Caco-2 (cell line): Measurements from ENCODE around the gene SLC5A3. TPM values are rescaled to one million over a fixed set of nuclear protein-coding genes. Genes with fewer than 3 reads are reported as not detected.

Experiments
- BruUV-seq: library from RNA; stranded (reverse); fragments of 400-500 nt; replicated peaks from 2 replicates; lab custom pipeline; 2021; lab: Mats Ljungman, UMichigan
- CTCF ChIA-PET: fragments of 300-600 bp; sonication (Branson Sonifier 250); formaldehyde crosslinking; loops from one replicate; lab custom pipeline; 2022; ENCODE audit warnings: antibody characterized with exemption; lab: Charles Lee
- POLR2A ChIA-PET: fragments of 300-600 bp; sonication (Branson Sonifier 250); formaldehyde crosslinking; loops from one replicate; lab custom pipeline; 2022; ENCODE audit warnings: antibody characterized with exemption; lab: Charles Lee
- DNase-seq, 2 experiments: peaks; one replicate each; pipeline versions ENCODE4 v3.0.0 to v3.0.0-alpha.2; 2020 to 2022
- H3K27me3 ChIP-seq: replicated peaks from 2 replicates; pipeline ENCODE4 v1.6.0; 2011; ENCODE audit warnings: low read length; ENCODE audit not compliant: control insufficient read depth, insufficient read depth
- H3K36me3 ChIP-seq: 2 replicates; pipeline ENCODE4 v1.5.1; 2011; ENCODE audit warnings: low read length; ENCODE audit not compliant: control insufficient read depth, insufficient read depth
- H3K4me1 ChIP-seq: fragments of 250-450 bp; sonication (Bioruptor Pico); 2 replicates; pipeline ENCODE4 v1.5.1; 2020; ENCODE audit warnings: mild to moderate bottlenecking
- H3K4me3 ChIP-seq: 2 replicates; pipeline ENCODE4 v1.5.1; 2011; ENCODE audit warnings: low read depth, mild to moderate bottlenecking, control low read depth, low read length
- H3K9me3 ChIP-seq: fragments of 250-450 bp; sonication (Bioruptor Pico); 2 replicates; pipeline ENCODE4 v1.5.1; 2020; ENCODE audit warnings: mild to moderate bottlenecking, moderate library complexity
- H3K27ac Mint-ChIP-seq: one replicate; pipeline ENCODE4 v1.8.0; 2022; ENCODE audit warnings: mixed read lengths; ENCODE audit not compliant: unreplicated experiment
- H3K27me3 Mint-ChIP-seq: one replicate; pipeline ENCODE4 v1.8.0; 2022; ENCODE audit warnings: mixed read lengths; ENCODE audit not compliant: insufficient read depth, unreplicated experiment
- H3K36me3 Mint-ChIP-seq: one replicate; pipeline ENCODE4 v1.8.0; 2022; ENCODE audit warnings: mild to moderate bottlenecking, mixed read lengths; ENCODE audit not compliant: insufficient read depth, unreplicated experiment
- H3K4me1 Mint-ChIP-seq: one replicate; pipeline ENCODE4 v1.8.0; 2022; ENCODE audit warnings: low read depth, mixed read lengths; ENCODE audit not compliant: unreplicated experiment
- H3K4me3 Mint-ChIP-seq: one replicate; pipeline ENCODE4 v1.8.0; 2022; ENCODE audit warnings: mild to moderate bottlenecking, moderate library complexity, mixed read lengths; ENCODE audit not compliant: unreplicated experiment
- H3K9me3 Mint-ChIP-seq: one replicate; pipeline ENCODE4 v1.8.0; 2022; ENCODE audit warnings: mixed read lengths; ENCODE audit not compliant: unreplicated experiment
- intact Hi-C: fragments of 100-400 bp; cut with micrococcal nuclease; formaldehyde crosslinking; loops from one replicate; pipeline ENCODE4 v1.10.0; 2022; ENCODE audit not compliant: unreplicated experiment
- total RNA-seq: library from RNA; stranded (reverse); gene quantifications from 2 replicates; pipeline ENCODE4 v1.2.3, GENCODE V29; 2022
- TF ChIP-seq, protein P1 (sequence below), 2 experiments: fragments of 200-600 bp in 1 of 2; IDR thresholded peaks; 1 replicate in 1 of 2; 2 replicates in 1 of 2; pipeline versions ENCODE4 v1.5.1 to v1.8.0; 2011 to 2022; ENCODE audit warnings: antibody characterized with exemption in 1 of 2, control low read depth in 1 of 2, inconsistent platforms in 1 of 2, low read depth in 1 of 2, low read length in 1 of 2, mild to moderate bottlenecking in 1 of 2, moderate library complexity in 1 of 2; ENCODE audit not compliant: insufficient read depth in 1 of 2, severe bottlenecking in 1 of 2, unreplicated experiment in 1 of 2

SLC5A3 gene
- total RNA-seq, 1 experiment from 2014 or later, result 19.1 TPM

DNA sequence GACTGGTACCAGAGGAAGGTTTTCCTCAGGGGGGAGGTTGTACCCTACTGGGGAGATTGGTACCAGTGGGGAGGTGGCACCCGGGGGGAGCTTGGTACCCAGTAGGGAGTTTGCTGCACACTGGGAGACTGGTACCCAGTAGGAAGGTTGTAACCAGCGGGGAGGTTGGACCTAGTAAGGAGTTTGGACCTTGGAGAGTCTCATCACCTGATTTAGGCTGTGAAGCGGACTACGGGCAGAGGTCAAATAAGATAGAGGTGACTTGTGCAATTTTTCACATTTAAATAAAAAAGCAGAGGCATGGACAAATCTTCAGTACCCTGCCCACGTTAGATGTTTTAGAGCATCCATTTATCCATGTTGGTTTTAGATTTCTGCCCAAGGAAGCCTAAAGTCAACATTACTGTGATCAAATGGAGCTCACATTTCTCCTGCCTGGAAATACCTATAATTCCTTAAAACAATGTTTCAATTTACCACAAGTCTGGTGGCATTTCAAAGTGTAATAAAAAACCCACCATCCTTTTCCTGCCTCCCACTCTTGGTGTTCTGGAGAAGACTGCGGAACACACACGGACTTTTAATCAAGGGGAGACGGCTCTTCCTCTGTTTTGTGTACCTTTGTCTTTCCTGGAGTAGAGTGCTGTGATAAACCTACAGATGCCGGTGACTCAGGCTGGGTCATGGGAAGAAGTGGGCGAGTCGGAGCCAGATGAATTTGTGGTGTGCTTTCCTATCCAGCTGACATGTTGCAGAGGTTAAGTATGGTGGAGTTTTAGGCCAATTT is 36.2 kb upstream of the SLC5A3 start:
- H3K36me3 ChIP-seq, result no peaks in the 10 kb centered on the region
- TF ChIP-seq, protein P1, sequence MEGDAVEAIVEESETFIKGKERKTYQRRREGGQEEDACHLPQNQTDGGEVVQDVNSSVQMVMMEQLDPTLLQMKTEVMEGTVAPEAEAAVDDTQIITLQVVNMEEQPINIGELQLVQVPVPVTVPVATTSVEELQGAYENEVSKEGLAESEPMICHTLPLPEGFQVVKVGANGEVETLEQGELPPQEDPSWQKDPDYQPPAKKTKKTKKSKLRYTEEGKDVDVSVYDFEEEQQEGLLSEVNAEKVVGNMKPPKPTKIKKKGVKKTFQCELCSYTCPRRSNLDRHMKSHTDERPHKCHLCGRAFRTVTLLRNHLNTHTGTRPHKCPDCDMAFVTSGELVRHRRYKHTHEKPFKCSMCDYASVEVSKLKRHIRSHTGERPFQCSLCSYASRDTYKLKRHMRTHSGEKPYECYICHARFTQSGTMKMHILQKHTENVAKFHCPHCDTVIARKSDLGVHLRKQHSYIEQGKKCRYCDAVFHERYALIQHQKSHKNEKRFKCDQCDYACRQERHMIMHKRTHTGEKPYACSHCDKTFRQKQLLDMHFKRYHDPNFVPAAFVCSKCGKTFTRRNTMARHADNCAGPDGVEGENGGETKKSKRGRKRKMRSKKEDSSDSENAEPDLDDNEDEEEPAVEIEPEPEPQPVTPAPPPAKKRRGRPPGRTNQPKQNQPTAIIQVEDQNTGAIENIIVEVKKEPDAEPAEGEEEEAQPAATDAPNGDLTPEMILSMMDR (IDR thresholded peaks at IDR 0.05; ENCODE audit: insufficient read depth in 1 of 2, low read depth in 1 of 2, low read length in 1 of 2, severe bottlenecking in 1 of 2, unreplicated experiment in 1 of 2), result no peak
- H3K4me3 ChIP-seq, result no peak overlapping the region
- DNase-seq, result no peak
- H3K27me3 ChIP-seq, result no peaks in the 10 kb centered on the region
- intact Hi-C loops, result no loop called here
- no peaks in the 10 kb centered on the region for H3K9me3 ChIP-seq
- Mint-ChIP-seq H3K4me1 (peaks cover 21% of the 10 kb centered on the region), H3K27me3 (no peaks in the 10 kb centered on the region), H3K36me3 (peaks cover 6% of the 10 kb centered on the region), H3K27ac (no peak overlapping the region), H3K4me3 (no peak overlapping the region), H3K9me3 (peaks cover 8% of the 10 kb centered on the region)
- BruUV-seq, result no TSS peak
- peaks cover 5% of the 10 kb centered on the region for H3K4me1 ChIP-seq
- ChIA-PET POLR2A (no interaction called here), CTCF (no interaction called here)

DNA sequence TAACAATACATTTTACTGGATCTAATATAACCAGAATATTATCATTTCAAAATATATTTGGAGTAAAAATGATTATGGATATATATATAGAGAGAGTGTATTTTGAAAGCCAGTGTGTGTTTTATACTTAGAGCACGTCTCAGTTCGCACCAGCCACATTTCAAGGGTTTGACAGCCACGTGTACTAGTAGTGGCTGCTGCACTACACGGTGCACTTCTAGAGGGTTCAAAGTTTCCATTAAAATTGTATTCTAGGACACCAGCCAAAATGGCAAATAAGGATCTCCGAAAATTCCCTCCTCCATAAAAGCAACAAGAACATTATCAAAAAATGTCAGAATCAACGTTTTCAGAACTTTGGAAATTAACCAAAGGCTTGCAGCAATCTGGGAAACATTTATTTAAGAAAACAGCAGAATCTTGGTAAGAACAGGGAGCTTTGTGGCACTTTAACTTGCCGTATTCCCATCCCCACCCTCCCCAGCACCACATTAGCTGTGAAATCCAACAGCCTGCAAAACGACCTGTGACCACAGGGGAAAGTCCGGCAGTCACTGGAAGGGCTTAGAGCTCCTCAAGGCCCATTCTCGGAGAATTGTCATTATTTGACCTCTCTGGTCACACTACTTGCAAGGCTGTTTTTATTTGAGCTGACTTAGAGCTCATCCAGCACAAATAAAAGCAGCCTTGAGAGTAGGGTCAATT is 33.5 kb upstream of the SLC5A3 start:
- intact Hi-C loops, result no loop called here
- BruUV-seq, result no TSS peak
- Mint-ChIP-seq H3K36me3 (peaks cover 6% of the 10 kb centered on the region), H3K9me3 (peaks cover 8% of the 10 kb centered on the region), H3K4me3 (no peak overlapping the region), H3K27ac (no peak overlapping the region), H3K27me3 (no peaks in the 10 kb centered on the region), H3K4me1 (peaks cover 15% of the 10 kb centered on the region)
- Histone ChIP-seq H3K4me3 (no peak overlapping the region), H3K4me1 (peaks cover 5% of the 10 kb centered on the region), H3K36me3 (no peaks in the 10 kb centered on the region), H3K27me3 (no peaks in the 10 kb centered on the region), H3K9me3 (no peaks in the 10 kb centered on the region)
- no peak for DNase-seq
- TF ChIP-seq, protein P1 (IDR thresholded peaks at IDR 0.05; ENCODE audit: insufficient read depth in 1 of 2, low read depth in 1 of 2, low read length in 1 of 2, severe bottlenecking in 1 of 2, unreplicated experiment in 1 of 2), result peak in 1 of 2 experiments; percentile 15
- ChIA-PET POLR2A (interaction anchor here (1.1 kb wide), 1 partner anchor 33 kb away, joined by 3 read pairs; the partner anchor contains the start of genes MRPS6 and SLC5A3), CTCF (interaction anchor here (0.6 to 0.7 kb wide), 2 partner anchors 20 to 289 kb away, joined by 6 read pairs; no protein-coding TSS in a partner anchor)

DNA sequence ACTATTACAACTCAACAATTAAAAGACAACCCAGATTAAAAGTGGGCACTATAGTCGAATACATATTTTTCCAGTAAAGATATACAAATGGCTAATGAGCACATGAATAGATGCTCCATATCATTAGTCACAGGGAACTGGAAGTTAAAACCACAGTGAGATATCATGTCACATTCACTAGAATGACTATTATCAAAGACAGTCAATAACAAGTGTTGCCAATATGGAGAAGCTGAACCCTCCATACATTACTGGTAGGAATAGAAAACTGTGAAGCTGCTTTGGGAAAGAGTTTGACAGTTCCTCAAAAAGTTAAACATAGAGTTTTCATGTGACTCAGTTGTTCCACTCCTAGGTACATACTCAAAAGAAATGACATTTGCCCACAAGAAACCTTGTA is 30.6 kb upstream of the SLC5A3 start:
- Mint-ChIP-seq H3K27ac (no peak overlapping the region), H3K27me3 (no peaks in the 10 kb centered on the region), H3K4me3 (no peak overlapping the region), H3K36me3 (peaks cover 6% of the 10 kb centered on the region), H3K4me1 (no peaks in the 10 kb centered on the region), H3K9me3 (no peaks in the 10 kb centered on the region)
- Histone ChIP-seq H3K9me3 (no peaks in the 10 kb centered on the region), H3K36me3 (no peaks in the 10 kb centered on the region), H3K4me1 (peaks cover 5% of the 10 kb centered on the region; the same call in 1 of the 2 replicates), H3K4me3 (no peak overlapping the region), H3K27me3 (no peaks in the 10 kb centered on the region)
- no peak for DNase-seq
- TF ChIP-seq, protein P1 (IDR thresholded peaks at IDR 0.05; ENCODE audit: insufficient read depth in 1 of 2, low read depth in 1 of 2, low read length in 1 of 2, severe bottlenecking in 1 of 2, unreplicated experiment in 1 of 2), result no peak
- CTCF ChIA-PET, result no interaction called here
- intact Hi-C loops, result no loop called here
- no TSS peak for BruUV-seq
- POLR2A ChIA-PET, result no interaction called here
